ENCODE measurements around the gene ALG6.
"Not testable (repeated sequence)": the region's sequence is repeated elsewhere in the genome, so short reads cannot be mapped to it uniquely, and the experiment has no call there.

The ALG6 gene

DNA sequence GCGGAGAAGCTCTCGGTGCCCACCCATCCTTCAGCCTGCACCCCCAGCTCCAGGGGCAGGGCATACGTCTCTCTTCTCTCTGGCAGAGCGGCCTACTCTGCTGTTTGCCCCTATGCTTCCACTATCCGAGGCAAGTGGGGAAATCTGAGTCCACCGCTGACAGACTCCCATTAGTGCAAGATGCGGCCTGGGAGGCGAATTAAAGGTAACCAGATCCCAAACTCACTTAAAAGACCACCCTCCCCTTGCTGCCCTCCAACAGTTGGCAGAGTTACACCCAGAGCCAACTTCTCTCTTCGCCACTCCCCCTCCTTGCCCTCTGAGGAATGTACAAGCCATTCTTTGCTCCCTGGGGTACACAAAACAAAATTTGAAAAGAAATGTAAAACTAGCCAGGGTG, 38.6 kb upstream of the ALG6 start:
- no peak for DNase-seq

- no peak for DNase-seq
Measured at GRCh38 chr1:63329621-63330330, 37.7 kb upstream of the ALG6 start.

DNA sequence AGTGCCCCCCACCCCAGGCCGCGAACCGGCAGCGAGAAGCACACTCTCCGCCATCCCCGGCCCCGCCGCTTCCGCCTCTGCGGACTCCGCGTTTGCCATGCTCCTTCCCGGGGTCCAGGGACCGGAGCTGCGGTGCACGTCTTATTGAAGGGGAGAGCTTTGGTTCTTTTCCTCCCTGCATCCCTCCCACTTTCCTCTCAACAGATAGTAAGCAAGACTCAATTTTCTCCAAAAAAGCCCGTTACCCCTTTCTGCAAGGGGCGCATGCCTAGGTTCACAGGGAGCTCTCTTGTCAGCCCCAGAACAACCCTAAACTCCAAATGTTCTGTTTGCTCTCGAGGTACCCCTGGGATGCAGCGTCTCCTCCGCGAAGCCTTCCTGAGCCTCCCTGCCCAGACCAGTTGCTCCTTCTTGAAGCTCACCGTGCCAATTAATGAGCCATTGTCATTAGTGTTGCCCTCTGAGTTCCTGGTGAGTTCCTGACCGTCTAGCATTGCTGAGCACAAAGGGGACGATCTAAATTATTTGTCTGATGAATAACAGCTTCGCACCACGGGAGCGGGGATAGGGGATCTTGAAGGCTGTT, 37.0 kb upstream of the ALG6 start:
- DNase-seq: no peak

DNA sequence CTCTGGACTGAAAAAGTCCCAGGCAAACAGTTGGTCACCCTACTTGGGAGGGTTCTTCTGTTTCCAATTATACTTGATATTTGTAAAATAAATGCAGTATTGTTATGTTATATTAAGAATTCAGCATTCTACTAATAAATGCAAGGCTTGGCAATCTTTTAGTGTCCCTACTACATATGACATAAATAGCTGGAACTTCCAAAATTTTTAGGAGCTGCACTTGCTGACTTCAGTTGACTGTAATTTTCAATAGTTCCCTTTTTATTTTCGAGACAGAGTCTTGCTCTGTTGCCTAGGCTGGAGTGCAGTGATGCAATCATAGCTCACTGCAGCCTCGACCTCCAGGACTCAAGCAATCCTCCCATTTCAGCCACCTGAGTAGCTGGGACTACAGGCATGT, 25.0 kb upstream of the ALG6 start:
- DNase-seq: no peak

DNA sequence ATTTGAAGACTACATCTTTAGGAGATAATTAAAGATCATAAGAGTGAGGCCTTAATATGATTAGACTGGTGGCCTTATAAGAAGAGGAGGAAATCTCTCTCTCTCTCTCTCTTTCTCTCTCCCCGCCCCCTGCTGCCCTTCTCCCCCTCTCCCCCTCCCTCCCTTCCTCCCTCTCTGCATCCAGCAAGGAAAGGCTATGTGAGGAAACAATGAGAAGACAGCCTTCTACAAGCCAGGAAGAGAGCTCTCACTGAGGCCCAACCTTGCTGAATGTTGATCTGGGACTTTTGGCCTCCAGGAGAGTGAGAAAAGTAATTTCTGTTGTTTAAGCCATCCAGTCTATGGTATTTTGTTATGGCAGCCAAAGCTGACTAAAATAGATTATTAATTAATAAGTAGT, 23.5 kb upstream of the ALG6 start:
- no peak for DNase-seq

- DNase-seq: no peak
Measured at GRCh38 chr1:63350320-63350719, 17.1 kb upstream of the ALG6 start.

DNA sequence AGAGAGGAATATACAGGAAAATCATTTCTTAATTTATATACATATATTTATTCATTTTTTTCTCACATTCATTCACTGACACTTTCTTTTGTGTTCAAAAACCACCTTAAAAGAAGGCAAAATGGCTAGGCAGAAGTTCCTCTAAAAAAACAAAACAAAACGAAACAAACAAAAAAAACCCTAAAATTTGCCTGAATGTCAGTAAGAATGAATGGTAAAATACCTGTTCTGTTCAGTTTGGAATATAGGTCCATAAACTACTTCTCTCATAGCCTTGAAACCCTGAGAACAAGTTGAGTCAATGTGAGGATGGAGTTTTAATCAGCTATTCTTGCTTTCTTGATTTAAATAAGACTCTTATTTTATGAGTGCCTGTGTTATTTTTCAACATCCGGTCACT, 14.7 kb upstream of the ALG6 start:
- DNase-seq: no peak

GRCh38 chr1:63356234-63356633, 11.2 kb upstream of the ALG6 start:
- DNase-seq: not testable (repeated sequence)

DNA sequence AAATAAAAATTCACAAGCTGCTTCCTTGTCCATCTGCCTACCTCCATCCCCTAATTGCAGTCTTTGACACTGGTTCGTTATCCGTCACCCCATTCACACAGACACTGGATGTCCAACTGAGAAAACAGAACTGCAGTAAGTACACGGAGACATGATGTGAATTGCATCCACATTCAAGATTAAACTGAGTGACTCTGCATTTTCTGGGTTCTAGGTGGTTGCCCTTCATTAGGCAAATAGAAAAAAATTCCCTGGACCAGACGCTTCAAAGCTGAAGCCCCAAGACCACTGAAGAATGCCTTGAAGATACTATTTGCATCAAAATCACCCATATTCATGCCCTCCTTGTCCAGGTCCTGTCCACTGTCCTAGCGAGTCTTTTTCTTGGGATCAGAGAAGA, 7.9 kb upstream of the ALG6 start:
- DNase-seq: no peak

DNA sequence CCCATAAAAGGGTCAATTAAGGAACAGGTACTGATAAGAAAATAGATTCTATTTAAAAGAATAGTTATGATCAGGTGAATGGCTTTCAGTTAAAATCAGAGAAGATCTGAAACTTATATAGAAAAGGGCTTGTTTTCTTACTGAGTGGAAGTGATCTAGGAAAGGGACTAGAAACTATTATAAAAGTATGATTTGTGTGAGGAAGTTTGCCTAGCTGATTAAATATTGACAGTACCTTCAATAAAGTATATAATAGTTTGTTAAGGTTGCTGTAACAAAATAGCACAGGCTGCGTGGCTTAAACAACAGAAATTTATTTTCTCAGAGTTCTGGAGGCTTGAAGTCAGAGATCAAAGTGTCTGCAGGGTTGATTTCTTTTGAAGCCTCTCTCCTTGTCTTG, 5.4 kb upstream of the ALG6 start:
- DNase-seq: no peak

- no peak for DNase-seq
Measured at GRCh38 chr1:63362578-63362977, 4.8 kb upstream of the ALG6 start.

GRCh38 chr1:63363014-63363413, 4.4 kb upstream of the ALG6 start:
- DNase-seq: no peak

GRCh38 chr1:63366908-63367214, 566 bp upstream of the ALG6 start:
- no peak for DNase-seq

DNA sequence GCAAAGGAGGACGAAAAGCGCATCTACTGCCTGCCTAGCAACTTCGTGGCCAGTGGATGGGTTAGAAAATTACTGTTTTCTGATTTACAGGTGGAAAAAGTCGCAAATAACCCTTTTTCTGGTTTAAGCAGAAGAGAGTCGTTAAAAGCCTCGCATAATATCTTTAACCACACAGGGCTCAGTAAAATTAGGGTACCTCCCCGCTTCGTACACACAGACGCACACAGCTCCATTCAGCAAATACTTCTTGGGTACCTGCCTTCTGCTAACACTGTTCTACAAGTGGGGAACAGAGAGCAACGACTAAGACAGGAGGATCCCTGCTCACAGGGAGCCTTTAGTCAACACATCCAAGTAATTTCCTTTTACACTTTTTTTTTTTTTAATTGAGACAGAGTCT, 704 bp downstream of the ALG6 start:
- no peak for DNase-seq

- no peak for DNase-seq
Measured at GRCh38 chr1:63379583-63379982, 12.2 kb downstream of the ALG6 start.

GRCh38 chr1:63381741-63382140, 14.3 kb downstream of the ALG6 start:
- DNase-seq: no peak

- no peak for DNase-seq
Measured at GRCh38 chr1:63401945-63402344, 34.5 kb downstream of the ALG6 start.

DNA sequence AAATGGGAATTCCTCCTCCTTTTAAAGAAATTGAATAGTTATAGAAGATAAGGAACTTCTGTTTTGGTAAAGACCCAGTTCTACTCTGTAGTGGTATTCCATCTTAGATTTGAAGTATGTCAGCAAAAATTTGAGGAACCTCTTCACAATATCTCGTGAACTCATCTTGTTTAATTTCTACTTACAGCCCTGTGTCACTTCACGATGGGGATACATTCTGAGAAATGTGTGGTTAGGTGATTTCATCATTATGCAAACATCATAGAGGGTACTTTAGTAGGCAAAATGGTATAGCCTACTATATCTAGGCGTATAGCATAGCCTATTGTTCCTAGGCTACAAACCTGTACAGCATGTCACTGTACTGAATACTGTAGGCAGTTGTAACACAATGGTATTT, 36.0 kb downstream of the ALG6 start:
- no peak for DNase-seq

DNA sequence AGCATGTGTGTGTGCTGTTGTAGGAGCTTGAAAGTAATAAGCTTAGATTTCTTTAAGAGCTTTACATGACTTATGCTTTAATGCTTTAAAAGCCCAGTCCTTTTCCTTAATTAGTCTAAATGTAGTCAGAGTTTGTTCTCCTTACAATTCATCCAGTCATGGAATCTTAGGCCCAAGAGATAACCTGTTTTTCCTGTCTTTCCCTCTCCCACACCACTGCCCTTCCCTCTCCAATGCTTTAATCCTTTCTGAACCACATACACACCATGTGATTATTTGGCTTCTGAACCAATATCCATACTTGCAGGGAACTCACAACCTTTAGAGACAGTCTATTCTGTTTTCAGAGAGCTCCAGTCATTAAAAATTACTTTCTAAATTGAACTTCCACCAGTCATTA, 37.6 kb downstream of the ALG6 start:
- DNase-seq: no peak

DNA sequence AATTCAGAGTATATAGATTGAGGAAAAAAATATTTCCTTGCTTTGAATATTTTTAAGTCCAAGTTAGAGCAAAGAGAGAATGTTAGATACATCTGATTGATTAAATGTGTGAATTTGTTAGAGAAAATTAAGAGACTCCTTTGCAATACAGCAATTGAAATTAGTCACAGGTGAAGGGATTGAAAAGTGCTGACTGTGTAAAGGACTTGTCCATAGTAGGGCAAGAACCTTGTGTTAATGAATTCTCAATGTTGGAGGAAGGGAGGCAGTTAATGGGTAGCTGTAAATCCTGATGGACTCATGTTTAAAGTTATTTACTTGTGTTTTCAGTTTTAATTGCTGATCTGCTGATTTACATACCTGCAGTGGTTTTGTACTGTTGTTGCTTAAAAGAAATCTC, 38.6 kb downstream of the ALG6 start:
- no peak for DNase-seq

- DNase-seq: no peak
Measured at GRCh38 chr1:63407002-63407401, 39.6 kb downstream of the ALG6 start.

DNA sequence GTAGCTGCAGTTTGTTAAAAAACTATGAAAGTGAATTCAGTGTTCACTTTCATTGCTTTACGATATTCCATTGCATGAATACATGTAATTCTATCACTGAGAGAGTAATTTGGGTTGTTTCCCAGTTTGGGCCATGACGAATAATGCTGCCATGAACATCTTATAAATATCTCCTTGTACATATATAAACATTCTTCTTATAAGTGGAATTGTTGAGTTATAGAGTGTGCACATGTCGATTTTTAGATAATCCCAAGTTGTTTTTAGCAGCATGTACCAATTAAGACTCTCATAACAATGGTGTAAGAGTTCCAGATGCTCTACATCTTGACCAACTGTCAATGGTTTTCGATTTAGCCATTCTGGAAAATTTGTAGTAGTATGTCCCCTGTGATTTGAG, 40.9 kb downstream of the ALG6 start:
- DNase-seq: no peak

GRCh38 chr1:63411066-63411465, 43.6 kb downstream of the ALG6 start:
- DNase-seq: no peak

DNA sequence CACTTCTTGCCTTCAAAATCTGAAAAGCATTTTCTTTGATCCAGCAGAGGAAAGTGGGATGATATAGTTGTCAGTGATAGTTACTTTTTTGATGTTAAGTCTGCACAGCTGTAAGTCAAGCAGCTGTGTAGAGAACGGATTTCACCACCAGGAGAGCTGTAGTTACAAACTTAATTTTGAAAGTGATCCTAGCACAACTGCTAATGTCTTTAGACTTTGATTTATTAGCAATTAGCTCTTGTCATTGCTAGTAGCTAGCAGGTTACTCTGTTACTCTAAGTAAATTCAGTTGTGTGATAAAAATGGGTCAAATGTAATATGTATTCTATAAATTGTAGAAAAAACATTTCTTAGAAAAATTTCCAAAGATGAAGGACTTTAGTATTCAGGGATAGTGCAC, 46.0 kb downstream of the ALG6 start:
- DNase-seq: no peak

GRCh38 chr1:63414691-63415365, 47.4 kb downstream of the ALG6 start:
- DNase-seq: no peak
